GM18517 (cell line): Measurements from ENCODE around the gene TSR3.
A peak's percentile ranks its signal among the peaks of the same experiment; 100 is the strongest.

ENCODE experiments used
- ATAC-seq: cut with Tn5 transposase; IDR thresholded peaks from one replicate; pipeline ENCODE4 v1.9.1; 2021; ENCODE audit warnings: mild to moderate bottlenecking, moderate library complexity; ENCODE audit not compliant: unreplicated experiment

Gene TSR3

GRCh38 chr16:1355591-1355990, 3.9 kb upstream of the TSR3 start:
- ATAC-seq: no peak

GRCh38 chr16:1354815-1355540, 3.3 kb upstream of the TSR3 start:
- ATAC-seq: no peak

- peak; percentile 13 for ATAC-seq
Observed at GRCh38 chr16:1351215-1351581, 480 bp downstream of the TSR3 start.

GRCh38 chr16:1350691-1351090, 987 bp downstream of the TSR3 start:
- no peak for ATAC-seq

GRCh38 chr16:1349951-1350350, 1.7 kb downstream of the TSR3 start:
- no peak for ATAC-seq

- ATAC-seq: no peak
Observed at GRCh38 chr16:1349351-1349750, 2.3 kb downstream of the TSR3 start.

GRCh38 chr16:1348926-1349325, 2.8 kb downstream of the TSR3 start:
- no peak for ATAC-seq

GRCh38 chr16:1348441-1348840, 3.2 kb downstream of the TSR3 start:
- no peak for ATAC-seq

GRCh38 chr16:1347962-1348361, 3.7 kb downstream of the TSR3 start:
- ATAC-seq: no peak

GRCh38 chr16:1347286-1347855, 4.3 kb downstream of the TSR3 start:
- no peak for ATAC-seq

- ATAC-seq: no peak
Observed at GRCh38 chr16:1346422-1347285, 5.0 kb downstream of the TSR3 start.

- no peak for ATAC-seq
Observed at GRCh38 chr16:1345651-1346421, 5.8 kb downstream of the TSR3 start.

GRCh38 chr16:1345087-1345486, 6.6 kb downstream of the TSR3 start:
- no peak for ATAC-seq

GRCh38 chr16:1344499-1344898, 7.2 kb downstream of the TSR3 start:
- no peak for ATAC-seq

GRCh38 chr16:1343428-1344242, 8.0 kb downstream of the TSR3 start:
- peak; percentile 2 for ATAC-seq

- ATAC-seq: peak; percentile 90
Observed at GRCh38 chr16:1342526-1343427, 8.9 kb downstream of the TSR3 start.

GRCh38 chr16:1341495-1342420, 9.9 kb downstream of the TSR3 start:
- no peak for ATAC-seq
